Esophagus muscularis mucosa (tissue), 4 donors: ENCODE results near the gene KRR1. TPM values are rescaled to one million over a fixed set of nuclear protein-coding genes. Genes with fewer than 3 reads are reported as not detected.

Experiments
- DNase-seq: peaks from one replicate; pipeline ENCODE4 v3.0.0-alpha.2; 2017; ENCODE audit errors: extremely low spot score
- H3K27ac ChIP-seq, 4 donors: fragments of 200-600 bp; sonication (generic); replicated peaks in 1 of 4; 1 replicate in 3 of 4; 2 replicates in 1 of 4; pipeline ENCODE4 v1.5.1; 2016 to 2019; ENCODE audit warnings: mild to moderate bottlenecking in 1 of 4
- H3K27me3 ChIP-seq, 4 donors: fragments of 200-600 bp; sonication (generic); one replicate each; pipeline versions ENCODE4 v1.5.1 to v1.6.0; 2016 to 2019
- H3K36me3 ChIP-seq, 4 donors: fragments of 200-600 bp; sonication (generic); one replicate each; pipeline ENCODE4 v1.5.1; 2016 to 2019
- H3K4me1 ChIP-seq, 4 donors: fragments of 200-600 bp; sonication (generic); one replicate each; pipeline ENCODE4 v1.5.1; 2016 to 2019
- H3K4me3 ChIP-seq, 4 donors: fragments of 200-600 bp; sonication (generic); 1 replicate in 2 of 4; 2 replicates in 2 of 4; pipeline ENCODE4 v1.5.1; 2016 to 2019; ENCODE audit warnings: mild to moderate bottlenecking in 4 of 4, moderate library complexity in 1 of 4
- H3K9me3 ChIP-seq, 4 donors: fragments of 200-600 bp; sonication (generic); 1 replicate in 3 of 4; 2 replicates in 1 of 4; pipeline ENCODE4 v1.5.1; 2016 to 2019
- EP300 ChIP-seq: sonication (generic); formaldehyde crosslinking; IDR thresholded peaks from one replicate; pipeline ENCODE4 v1.6.1; 2017; ENCODE audit warnings: antibody characterized with exemption
- POLR2A ChIP-seq: fragments of 450-650 bp; IDR thresholded peaks from one replicate; pipeline ENCODE4 v1.6.1; 2017; ENCODE audit warnings: antibody characterized with exemption, moderate library complexity, mild to moderate bottlenecking, low read depth
- POLR2AphosphoS5 ChIP-seq, 2 donors: sonication (generic); formaldehyde crosslinking; IDR thresholded peaks; one replicate each; pipeline ENCODE4 v1.6.1; 2017; ENCODE audit warnings: antibody characterized with exemption in 2 of 2
- WGBS: methylation state at CpG from one replicate; pipeline ENCODE4 v1.1.5; 2018; 5-methylcytosine and 5-hydroxymethylcytosine counted together
- intact Hi-C: fragments of 100-400 bp; cut with DNase I; formaldehyde crosslinking; loops from one replicate; pipeline ENCODE4 v1.15.1; 2023
- total RNA-seq, 4 donors: library from RNA; depleted of rRNA; stranded (reverse); fragments of >200 nt; gene quantifications; one replicate each; pipeline versions ENCODE4 v1.1.0 to v1.2.1, GENCODE V29; 2016
- TF ChIP-seq, protein P1 (sequence below), 3 experiments: fragments of 200-600 bp in 2 of 3; fragments of 450-650 bp in 1 of 3; sonication (generic) in 2 of 3; IDR thresholded peaks; one replicate each; pipeline ENCODE4 v1.5.1; 2017 to 2019; ENCODE audit warnings: antibody characterized with exemption in 3 of 3, mild to moderate bottlenecking in 2 of 3, moderate library complexity in 1 of 3

Gene KRR1
- total RNA-seq, 4 donors from 2014 or later: 17.9 to 37.4 (median 23.8) TPM

DNA sequence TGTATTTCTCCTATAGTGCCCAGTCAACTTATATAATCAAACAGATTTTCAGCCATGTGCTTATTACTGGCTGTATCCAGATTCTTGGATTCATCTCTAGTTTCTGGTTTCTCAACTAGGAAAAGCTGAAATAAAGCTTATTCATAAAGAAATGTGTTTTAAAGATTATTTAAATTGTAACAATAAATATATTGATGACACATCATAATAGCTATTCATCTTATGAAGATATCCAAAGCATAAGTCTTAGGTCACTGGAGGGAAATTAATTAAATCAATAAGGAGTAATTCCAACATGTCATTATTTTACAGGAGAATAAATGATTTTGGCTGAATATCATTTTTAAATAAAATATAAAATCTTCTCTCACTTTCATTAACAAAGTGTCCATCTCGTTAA is 32.1 kb upstream of the KRR1 start:
- no peak overlapping the region for H3K4me3 ChIP-seq
- no peaks in the 10 kb centered on the region for H3K4me1 ChIP-seq
- intact Hi-C loops: no loop called here
- no peak for DNase-seq
- 97% methylated on average over 1 of the region's 1 CpG for WGBS
- H3K27me3 ChIP-seq: no peaks in the 10 kb centered on the region
- H3K27ac ChIP-seq: no peak overlapping the region
- TF ChIP-seq POLR2A (no peak), EP300 (no peak), POLR2AphosphoS5 (IDR thresholded peaks at IDR 0.05) (no peak)
- no peaks in the 10 kb centered on the region for H3K9me3 ChIP-seq
- no peaks in the 10 kb centered on the region for H3K36me3 ChIP-seq

DNA sequence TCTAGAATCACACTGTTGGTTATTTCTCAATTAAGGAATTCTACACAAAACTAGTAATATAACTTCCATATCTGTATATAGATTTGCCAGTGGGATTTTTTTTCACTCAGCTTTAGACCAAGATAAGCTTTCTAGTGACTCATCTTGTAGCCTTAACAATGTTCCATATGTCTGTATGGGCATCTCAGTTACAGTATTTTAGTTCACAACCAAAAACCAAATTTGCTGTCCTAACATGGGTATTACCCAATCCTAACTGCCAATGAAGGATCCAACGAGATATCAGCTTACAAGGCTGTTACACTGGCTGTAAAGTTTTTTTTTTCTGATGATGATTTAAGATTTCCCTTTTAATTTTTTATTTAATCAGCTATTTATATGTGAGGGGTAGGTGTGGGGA is 31.5 kb upstream of the KRR1 start:
- no peak overlapping the region for H3K4me3 ChIP-seq
- TF ChIP-seq POLR2AphosphoS5 (IDR thresholded peaks at IDR 0.05): no peak
- TF ChIP-seq, protein P1, sequence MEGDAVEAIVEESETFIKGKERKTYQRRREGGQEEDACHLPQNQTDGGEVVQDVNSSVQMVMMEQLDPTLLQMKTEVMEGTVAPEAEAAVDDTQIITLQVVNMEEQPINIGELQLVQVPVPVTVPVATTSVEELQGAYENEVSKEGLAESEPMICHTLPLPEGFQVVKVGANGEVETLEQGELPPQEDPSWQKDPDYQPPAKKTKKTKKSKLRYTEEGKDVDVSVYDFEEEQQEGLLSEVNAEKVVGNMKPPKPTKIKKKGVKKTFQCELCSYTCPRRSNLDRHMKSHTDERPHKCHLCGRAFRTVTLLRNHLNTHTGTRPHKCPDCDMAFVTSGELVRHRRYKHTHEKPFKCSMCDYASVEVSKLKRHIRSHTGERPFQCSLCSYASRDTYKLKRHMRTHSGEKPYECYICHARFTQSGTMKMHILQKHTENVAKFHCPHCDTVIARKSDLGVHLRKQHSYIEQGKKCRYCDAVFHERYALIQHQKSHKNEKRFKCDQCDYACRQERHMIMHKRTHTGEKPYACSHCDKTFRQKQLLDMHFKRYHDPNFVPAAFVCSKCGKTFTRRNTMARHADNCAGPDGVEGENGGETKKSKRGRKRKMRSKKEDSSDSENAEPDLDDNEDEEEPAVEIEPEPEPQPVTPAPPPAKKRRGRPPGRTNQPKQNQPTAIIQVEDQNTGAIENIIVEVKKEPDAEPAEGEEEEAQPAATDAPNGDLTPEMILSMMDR (IDR thresholded peaks at IDR 0.05): no peak
- no peak for TF ChIP-seq POLR2A
- no peak for TF ChIP-seq EP300
- H3K27me3 ChIP-seq: no peaks in the 10 kb centered on the region
- DNase-seq: no peak
- H3K36me3 ChIP-seq: no peaks in the 10 kb centered on the region
- no peak overlapping the region for H3K27ac ChIP-seq
- intact Hi-C loops: no loop called here
- 96% methylated on average over 1 of the region's 1 CpG for WGBS
- H3K4me1 ChIP-seq: no peaks in the 10 kb centered on the region
- no peaks in the 10 kb centered on the region for H3K9me3 ChIP-seq

DNA sequence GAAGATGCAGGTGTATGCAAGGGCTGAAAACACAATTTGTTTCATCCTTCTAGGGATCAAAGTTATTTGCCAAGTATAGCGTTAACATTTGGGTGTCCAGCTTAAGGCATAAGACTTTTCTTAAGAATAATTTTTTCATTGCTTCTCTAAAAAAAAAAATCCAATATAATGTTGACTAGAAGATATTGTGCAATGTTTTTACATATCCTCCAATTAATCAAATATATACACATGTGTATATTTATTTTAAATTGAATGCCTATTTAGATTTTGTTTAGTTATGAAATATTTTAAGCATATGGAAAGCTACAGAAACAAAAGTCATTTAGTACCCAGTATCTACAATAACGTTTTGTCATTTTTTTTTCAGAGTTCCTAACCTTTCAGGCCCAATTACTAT is 28.5 kb upstream of the KRR1 start:
- no peak overlapping the region for H3K4me3 ChIP-seq
- intact Hi-C loops: no loop called here
- 80% methylated on average over 2 of the region's 2 CpGs for WGBS

DNA sequence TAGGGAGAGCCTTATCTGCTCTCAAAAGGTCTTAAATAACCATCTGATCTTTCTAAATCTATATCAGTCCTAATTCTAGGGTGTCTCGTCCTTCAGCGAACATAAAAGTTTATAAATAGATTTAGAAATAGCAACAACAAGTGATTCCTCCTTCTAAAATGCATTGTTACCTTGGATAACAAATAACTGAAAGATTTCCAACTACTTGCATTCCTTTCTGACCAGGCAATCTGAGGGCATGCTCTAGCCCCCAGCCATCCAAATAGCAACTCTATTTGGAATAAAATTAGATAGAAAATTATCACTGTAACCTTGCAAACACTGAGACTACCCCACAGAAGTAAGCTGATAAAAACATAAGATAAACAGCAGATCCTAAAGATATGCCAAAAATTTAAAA is 21.8 kb upstream of the KRR1 start:
- Histone ChIP-seq H3K27ac (no peak overlapping the region), H3K9me3 (no peaks in the 10 kb centered on the region), H3K4me3 (no peak overlapping the region), H3K4me1 (no peaks in the 10 kb centered on the region), H3K27me3 (no peaks in the 10 kb centered on the region), H3K36me3 (no peaks in the 10 kb centered on the region)
- DNase-seq: no peak
- intact Hi-C loops: no loop called here
- TF ChIP-seq, protein P1 (IDR thresholded peaks at IDR 0.05): no peak
- no peak for TF ChIP-seq POLR2A
- 83% methylated on average over 2 of the region's 2 CpGs for WGBS

More for the DNA sequence above, 28.5 kb upstream of the KRR1 start:
- H3K36me3 ChIP-seq: no peaks in the 10 kb centered on the region
- no peaks in the 10 kb centered on the region for H3K4me1 ChIP-seq
- no peak for DNase-seq
- no peak overlapping the region for H3K27ac ChIP-seq
- no peaks in the 10 kb centered on the region for H3K27me3 ChIP-seq
- no peaks in the 10 kb centered on the region for H3K9me3 ChIP-seq
- TF ChIP-seq, protein P1 (IDR thresholded peaks at IDR 0.05): no peak
- TF ChIP-seq POLR2A (no peak), EP300 (no peak), POLR2AphosphoS5 (IDR thresholded peaks at IDR 0.05) (no peak)

DNA sequence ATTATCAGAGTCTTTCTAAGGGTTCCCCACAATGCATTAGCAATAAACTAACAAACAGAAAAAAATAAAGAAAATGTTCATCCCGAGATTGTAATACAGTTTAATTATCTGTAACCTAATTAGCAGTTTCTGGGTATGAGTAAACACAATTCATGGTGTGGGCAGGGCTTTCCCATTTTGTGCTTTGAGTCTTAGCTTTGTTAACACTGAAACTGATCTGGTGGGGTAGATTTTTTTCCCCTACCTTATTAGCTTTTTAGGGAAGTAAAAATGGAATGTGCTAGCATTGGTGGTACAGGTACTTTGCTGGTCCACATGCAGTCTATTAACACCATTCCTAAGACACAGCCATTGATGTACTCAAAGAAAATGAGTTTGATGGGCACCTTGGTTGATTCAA is 18.4 kb upstream of the KRR1 start:
- Histone ChIP-seq H3K4me1 (peaks cover 0 to 3% (median 0%) of the 10 kb centered on the region in 4 donors), H3K36me3 (no peaks in the 10 kb centered on the region), H3K9me3 (no peaks in the 10 kb centered on the region), H3K27me3 (no peaks in the 10 kb centered on the region), H3K27ac (no peak overlapping the region), H3K4me3 (no peak overlapping the region)
- intact Hi-C loops: loop anchor here (5.0 kb wide), 1 partner anchor 827 kb away; no protein-coding TSS in a partner anchor
- no peak for DNase-seq
- TF ChIP-seq EP300: no peak
- no peak for TF ChIP-seq POLR2AphosphoS5 (IDR thresholded peaks at IDR 0.05)
- TF ChIP-seq, protein P1 (IDR thresholded peaks at IDR 0.05): no peak
- TF ChIP-seq POLR2A: no peak
- 86% methylated on average over 1 of the region's 1 CpG for WGBS
